ENCODE data around the gene TUBGCP6. TPM values are rescaled to one million over a fixed set of nuclear protein-coding genes. Genes with fewer than 3 reads are reported as not detected.
"Not testable (repeated sequence)": the region's sequence is repeated elsewhere in the genome, so short reads cannot be mapped to it uniquely, and the experiment has no call there.

TUBGCP6 gene
- total RNA-seq, 2 experiments from 2014 or later, result 41.4 to 43.8 TPM

DNA sequence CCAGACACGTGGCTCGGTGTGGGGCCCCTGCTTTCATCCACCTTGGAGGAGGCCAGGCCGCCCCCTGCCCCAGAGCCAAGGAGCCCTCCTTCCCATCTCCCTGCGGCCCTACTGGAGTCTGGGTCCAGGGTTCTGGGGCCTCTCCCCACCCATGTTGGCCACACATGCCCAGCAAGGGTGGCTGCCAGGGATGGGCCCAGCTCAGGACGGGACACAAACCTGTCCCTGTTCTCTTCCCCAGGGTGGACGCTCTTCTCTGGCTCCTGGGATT, 69.7 kb downstream of the TUBGCP6 start:
- intact Hi-C loops (cut with micrococcal nuclease), result no loop called here
- Mint-ChIP-seq H3K4me1 (ENCODE audit: low read depth) (peaks cover 4% of the 10 kb centered on the region), H3K27me3 (peaks cover 16% of the 10 kb centered on the region), H3K4me3 (no peak overlapping the region), H3K27ac (no peak overlapping the region), H3K36me3 (no peaks in the 10 kb centered on the region), H3K9me3 (no peaks in the 10 kb centered on the region)
- DNase-seq, result no peak
- ChIA-PET POLR2A (interaction anchor here (1.0 kb wide), 1 partner anchor 12 kb away, joined by 3 read pairs; no protein-coding TSS in a partner anchor), CTCF (no interaction called here)

DNA sequence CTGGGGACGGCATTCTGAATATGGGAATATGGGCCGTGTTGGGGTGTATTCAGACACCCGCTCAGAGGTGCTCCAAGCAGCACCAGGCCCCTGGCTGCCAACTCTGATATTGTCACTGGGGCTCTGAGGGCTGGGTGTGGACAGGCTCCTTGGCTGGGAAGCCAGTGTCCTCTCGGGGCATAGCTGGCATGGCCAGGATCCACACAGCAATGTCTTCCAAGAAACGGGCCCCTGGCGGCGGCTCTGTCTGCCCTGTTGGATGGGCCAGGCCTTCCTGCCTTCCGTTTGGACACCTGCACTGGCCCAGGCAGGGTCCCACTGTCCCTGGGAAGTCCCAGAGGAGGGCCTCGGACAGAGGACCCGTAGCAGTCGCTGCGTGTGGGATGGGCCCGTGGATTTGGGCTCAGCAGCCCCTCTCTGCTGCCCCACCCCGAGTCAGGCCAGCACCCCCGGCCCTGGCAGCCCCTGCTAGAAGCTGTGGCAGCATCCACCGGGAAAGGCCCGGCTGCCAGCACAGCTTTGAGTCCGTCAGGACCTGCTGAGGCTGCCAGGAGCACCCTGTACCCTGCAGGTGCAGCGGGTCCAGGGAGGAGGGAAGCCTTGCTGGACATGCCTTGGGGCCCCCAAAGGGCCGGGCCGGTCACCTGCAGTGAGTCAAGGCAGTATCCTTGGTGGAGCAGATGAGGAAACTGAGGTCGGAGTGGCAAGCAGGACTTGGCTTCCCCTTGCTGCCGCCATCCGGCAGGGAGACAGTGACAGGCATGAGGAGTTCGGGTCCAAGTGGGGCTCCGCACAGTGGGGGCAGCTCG, 70.2 kb downstream of the TUBGCP6 start:
- Mint-ChIP-seq H3K4me3 (no peak overlapping the region), H3K9me3 (no peaks in the 10 kb centered on the region), H3K36me3 (no peaks in the 10 kb centered on the region), H3K27me3 (peaks cover 13% of the 10 kb centered on the region), H3K4me1 (ENCODE audit: low read depth) (peaks cover 4% of the 10 kb centered on the region), H3K27ac (no peak overlapping the region)
- POLR2A ChIA-PET, result interaction anchor here (1.0 kb wide), 1 partner anchor 12 kb away, joined by 3 read pairs; no protein-coding TSS in a partner anchor
- CTCF ChIA-PET, result no interaction called here
- intact Hi-C loops (cut with micrococcal nuclease), result no loop called here
- no peak for DNase-seq

DNA sequence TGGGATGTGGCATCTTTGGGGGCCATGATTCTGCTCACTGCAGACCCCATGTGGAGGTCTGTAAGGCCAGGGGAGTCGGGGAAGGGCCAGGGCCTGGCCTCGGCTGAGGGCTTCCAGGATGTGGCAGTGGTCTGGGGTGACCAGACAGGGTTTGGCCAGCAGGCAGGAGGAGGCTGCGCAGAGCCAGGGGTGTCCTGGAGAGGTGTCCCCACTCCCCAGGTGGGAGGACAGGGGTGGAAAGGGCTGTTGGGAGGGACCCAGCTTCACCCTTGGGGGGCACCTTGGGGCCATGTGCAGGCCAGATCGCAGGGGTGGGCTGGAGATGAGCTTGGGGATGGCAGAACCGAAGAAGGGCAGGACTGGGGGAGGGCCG, 70.9 kb downstream of the TUBGCP6 start:
- Mint-ChIP-seq H3K36me3 (no peaks in the 10 kb centered on the region), H3K9me3 (no peaks in the 10 kb centered on the region), H3K4me1 (ENCODE audit: low read depth) (peaks cover 5% of the 10 kb centered on the region), H3K27ac (no peak overlapping the region), H3K4me3 (no peak overlapping the region), H3K27me3 (peaks cover 15% of the 10 kb centered on the region)
- intact Hi-C loops (cut with micrococcal nuclease), result no loop called here
- ChIA-PET CTCF (interaction anchor here (1.3 kb wide), 1 partner anchor 10 kb away, joined by 4 read pairs; no protein-coding TSS in a partner anchor), POLR2A (no interaction called here)
- DNase-seq, result no peak

DNA sequence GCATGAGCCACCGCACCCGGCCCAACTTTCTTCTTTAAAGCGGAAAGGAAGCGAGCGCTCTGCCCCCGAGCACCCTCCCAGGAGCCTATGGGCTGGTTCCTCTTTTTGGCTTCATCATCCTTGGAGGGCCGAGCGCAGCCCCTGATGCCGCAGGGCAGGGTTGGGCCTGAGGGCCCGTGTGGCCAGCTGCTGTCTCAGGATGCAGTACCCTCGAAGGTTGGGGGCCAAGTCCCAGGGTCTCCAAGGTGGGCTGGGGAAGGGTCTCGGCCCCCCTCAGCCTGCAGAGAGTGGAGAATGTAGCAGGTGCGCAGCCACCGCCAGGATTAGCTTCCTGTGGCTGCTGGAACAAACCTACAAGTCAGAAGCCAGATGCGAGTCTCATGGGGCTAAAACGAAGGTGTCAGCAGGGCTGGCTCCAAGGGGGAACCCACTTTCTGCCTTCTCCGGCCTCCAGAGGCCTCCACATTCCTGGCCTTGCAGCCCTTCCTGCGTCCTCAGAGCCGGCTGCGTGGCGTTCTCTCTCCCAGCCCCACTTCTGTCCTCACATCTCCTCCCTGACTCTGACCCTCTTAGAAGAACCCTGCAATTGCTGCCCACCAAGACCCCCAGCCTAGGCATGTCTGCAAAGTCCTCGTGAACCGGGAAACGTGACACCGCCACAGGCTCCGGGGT, 71.4 kb downstream of the TUBGCP6 start:
- peaks cover 9% of the 10 kb centered on the region for H3K4me1 Mint-ChIP-seq (ENCODE audit: low read depth)
- no peak for DNase-seq
- H3K27ac Mint-ChIP-seq, result no peak overlapping the region
- no peaks in the 10 kb centered on the region for H3K9me3 Mint-ChIP-seq
- no peak overlapping the region for H3K4me3 Mint-ChIP-seq
- CTCF ChIA-PET, result interaction anchor here (1.3 kb wide), 1 partner anchor 11 kb away, joined by 4 read pairs; no protein-coding TSS in a partner anchor
- POLR2A ChIA-PET, result no interaction called here
- H3K27me3 Mint-ChIP-seq, result peaks cover 20% of the 10 kb centered on the region
- intact Hi-C loops (cut with micrococcal nuclease), result no loop called here
- no peaks in the 10 kb centered on the region for H3K36me3 Mint-ChIP-seq

DNA sequence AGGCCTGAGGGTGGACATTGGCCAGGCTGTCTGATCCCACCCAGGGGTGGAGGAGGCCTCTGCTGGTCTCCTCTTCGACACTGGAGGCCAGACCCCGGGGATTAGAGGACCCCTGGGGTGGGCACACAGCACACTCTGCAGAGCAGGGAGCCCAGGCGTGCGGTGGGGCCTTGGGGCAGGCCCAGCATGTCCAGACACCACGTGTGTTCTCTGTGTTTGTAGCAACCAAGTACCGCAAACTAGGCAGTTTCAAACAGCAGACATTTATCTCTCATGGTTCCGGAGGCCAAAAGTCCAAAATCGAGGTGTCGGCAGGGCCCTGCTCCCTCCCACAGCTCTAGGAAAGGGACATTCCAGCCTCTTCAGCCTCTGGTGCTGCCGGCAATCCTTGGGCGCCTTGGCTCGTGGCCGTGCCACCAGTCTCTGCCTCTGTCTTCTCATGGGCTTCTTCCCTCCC, 72.8 kb downstream of the TUBGCP6 start:
- Mint-ChIP-seq H3K4me3 (no peak overlapping the region), H3K4me1 (ENCODE audit: low read depth) (peaks cover 9% of the 10 kb centered on the region), H3K36me3 (no peaks in the 10 kb centered on the region), H3K9me3 (no peaks in the 10 kb centered on the region), H3K27me3 (peaks cover 27% of the 10 kb centered on the region), H3K27ac (no peak overlapping the region)
- intact Hi-C loops (cut with micrococcal nuclease), result loop anchor here (2.0 kb wide), 1 partner anchor 13 kb away; the partner anchor contains the start of gene TRABD
- no peak for DNase-seq
- ChIA-PET CTCF (no interaction called here), POLR2A (interaction anchor here (1.9 kb wide), 1 partner anchor 19 kb away, joined by 5 read pairs; no protein-coding TSS in a partner anchor)

DNA sequence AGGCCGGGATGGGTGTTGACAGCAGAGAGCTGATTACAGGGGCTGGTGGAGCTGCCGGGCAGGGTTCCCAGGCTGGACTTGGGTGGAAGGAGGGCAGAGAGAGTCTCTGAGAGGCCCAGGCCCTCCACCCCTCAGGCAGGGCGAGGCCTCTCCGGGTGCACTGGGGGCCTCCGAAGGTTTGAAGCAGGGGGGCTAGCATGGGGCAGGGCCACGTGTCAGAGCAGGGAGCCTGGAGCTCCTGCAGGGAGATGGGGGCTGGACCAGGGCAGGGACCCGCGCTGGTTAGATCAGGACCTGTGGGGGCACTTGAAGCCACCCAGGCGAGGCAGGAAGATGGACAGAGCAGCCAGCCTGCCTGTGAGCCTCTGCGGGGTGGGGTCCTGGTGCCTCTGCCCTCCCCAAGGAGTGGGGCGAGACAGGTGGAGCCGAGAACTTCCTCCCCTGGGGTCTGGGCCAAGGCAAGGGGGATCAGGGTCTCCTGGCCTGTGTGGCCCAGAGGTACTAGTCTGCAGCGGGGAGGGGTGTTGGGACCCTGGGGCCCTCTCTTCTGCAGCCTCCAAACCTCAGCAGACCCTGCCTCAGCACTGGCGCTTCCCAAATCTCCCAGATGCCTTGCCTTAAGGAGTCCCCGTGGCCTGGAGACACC, 73.4 kb downstream of the TUBGCP6 start:
- intact Hi-C loops (cut with micrococcal nuclease), result loop anchor here (2.0 kb wide), 1 partner anchor 13 kb away; the partner anchor contains the start of gene TRABD
- Mint-ChIP-seq H3K27me3 (peaks cover 25% of the 10 kb centered on the region), H3K9me3 (no peaks in the 10 kb centered on the region), H3K4me3 (peak overlapping the region; percentile 67), H3K27ac (no peak overlapping the region), H3K36me3 (no peaks in the 10 kb centered on the region), H3K4me1 (ENCODE audit: low read depth) (peaks cover 9% of the 10 kb centered on the region)
- ChIA-PET POLR2A (interaction anchor here (1.9 kb wide), 1 partner anchor 20 kb away, joined by 5 read pairs; no protein-coding TSS in a partner anchor), CTCF (no interaction called here)
- no peak for DNase-seq

DNA sequence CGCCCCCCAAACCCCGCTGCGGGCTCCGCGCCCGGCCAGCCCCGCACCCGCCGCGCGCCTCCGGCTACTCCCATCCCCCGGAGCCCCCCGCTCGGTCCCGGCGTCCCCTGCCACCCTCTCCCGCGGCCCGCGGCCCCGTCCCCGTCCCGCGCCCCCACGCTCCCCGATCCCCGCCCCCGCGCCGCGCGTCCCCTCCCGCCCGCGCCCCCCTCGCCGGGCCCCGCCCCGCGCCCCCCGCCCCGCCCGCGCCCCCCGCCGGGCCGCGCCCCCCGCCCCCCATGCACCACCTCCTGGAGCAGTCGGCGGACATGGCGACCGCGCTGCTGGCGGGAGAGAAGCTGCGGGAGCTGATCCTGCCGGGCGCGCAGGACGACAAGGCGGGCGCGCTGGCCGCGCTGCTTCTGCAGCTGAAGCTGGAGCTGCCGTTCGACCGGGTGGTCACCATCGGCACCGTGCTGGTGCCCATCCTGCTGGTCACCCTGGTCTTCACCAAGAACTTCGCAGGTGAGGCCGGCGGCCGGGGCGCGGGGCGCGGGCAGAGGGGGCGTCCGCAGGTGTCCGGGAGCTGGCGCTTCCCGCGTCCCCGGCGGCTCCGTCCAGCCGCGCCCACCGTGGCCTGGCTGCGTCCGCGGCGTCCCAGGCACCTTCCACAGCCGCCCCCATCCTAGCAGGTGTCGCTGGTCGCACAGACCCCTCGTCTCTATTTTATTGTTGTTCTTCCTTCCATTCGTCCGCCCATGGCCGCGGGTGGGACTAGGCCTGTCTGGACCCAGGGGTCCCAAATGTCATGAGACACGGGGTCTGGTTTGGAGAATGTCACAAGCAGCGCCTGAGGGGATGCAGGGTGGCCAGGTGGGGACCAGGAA, 74.1 kb downstream of the TUBGCP6 start, which contains the start of gene PANX2:
Gene PANX2 (plus strand): TSS at position 279 of the 866 bp plus-strand sequence. CDS start 0 bp downstream, at position 279.
- intact Hi-C loops (cut with micrococcal nuclease), result loop anchor here (2.0 kb wide), 1 partner anchor 14 kb away; the partner anchor contains the start of gene TRABD
- Mint-ChIP-seq H3K4me3 (peak within 1 kb of the TSS; percentile 67), H3K9me3 (no peaks in the 10 kb centered on the region), H3K4me1 (ENCODE audit: low read depth) (peaks cover 9% of the 10 kb centered on the region), H3K36me3 (no peaks in the 10 kb centered on the region), H3K27ac (no peak within 1 kb of the TSS), H3K27me3 (peaks cover 25% of the 10 kb centered on the region)
- CTCF ChIA-PET, result no interaction called here
- no peak for DNase-seq
- POLR2A ChIA-PET, result interaction anchor here (1.9 kb wide), 1 partner anchor 20 kb away, joined by 5 read pairs; no protein-coding TSS in a partner anchor

DNA sequence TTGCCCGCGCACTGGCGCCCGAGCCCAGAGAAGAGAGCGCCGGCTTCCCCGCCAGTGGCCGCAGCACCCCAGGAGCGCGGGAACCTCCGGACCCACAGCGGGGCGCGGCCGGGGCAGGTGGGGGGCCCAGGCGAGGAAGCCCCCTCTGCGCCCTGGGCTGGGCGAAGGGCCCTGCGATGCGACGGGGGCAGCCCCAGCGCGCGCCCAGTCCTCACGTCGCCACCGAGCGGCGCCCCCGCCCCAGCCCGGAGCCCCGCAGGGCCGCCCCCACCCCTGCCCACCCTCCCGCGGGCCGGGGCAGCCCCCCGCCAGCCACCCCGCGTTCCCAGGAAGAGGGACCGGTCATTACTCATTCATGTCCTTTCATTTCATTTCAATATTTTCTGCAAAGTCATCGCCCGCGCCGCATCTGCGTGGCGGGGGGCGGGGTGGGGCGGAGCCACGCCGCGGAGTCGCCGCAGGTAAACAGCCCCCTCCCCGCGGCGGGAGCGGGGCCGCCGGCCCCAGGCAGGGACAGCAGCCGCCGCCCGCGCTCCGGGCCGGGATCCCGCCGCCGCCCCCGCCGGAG, 75.0 kb downstream of the TUBGCP6 start:
- CTCF ChIA-PET, result no interaction called here
- no peaks in the 10 kb centered on the region for H3K36me3 Mint-ChIP-seq
- DNase-seq, result peak; percentile 84
- no peak overlapping the region for H3K27ac Mint-ChIP-seq
- H3K4me1 Mint-ChIP-seq (ENCODE audit: low read depth), result peaks cover 9% of the 10 kb centered on the region
- H3K27me3 Mint-ChIP-seq, result peaks cover 29% of the 10 kb centered on the region
- intact Hi-C loops (cut with micrococcal nuclease), result loop anchor here (2.0 kb wide), 1 partner anchor 15 kb away; the partner anchor contains the start of gene TRABD
- no peaks in the 10 kb centered on the region for H3K9me3 Mint-ChIP-seq
- POLR2A ChIA-PET, result no interaction called here
- H3K4me3 Mint-ChIP-seq, result peak overlapping the region; percentile 35

DNA sequence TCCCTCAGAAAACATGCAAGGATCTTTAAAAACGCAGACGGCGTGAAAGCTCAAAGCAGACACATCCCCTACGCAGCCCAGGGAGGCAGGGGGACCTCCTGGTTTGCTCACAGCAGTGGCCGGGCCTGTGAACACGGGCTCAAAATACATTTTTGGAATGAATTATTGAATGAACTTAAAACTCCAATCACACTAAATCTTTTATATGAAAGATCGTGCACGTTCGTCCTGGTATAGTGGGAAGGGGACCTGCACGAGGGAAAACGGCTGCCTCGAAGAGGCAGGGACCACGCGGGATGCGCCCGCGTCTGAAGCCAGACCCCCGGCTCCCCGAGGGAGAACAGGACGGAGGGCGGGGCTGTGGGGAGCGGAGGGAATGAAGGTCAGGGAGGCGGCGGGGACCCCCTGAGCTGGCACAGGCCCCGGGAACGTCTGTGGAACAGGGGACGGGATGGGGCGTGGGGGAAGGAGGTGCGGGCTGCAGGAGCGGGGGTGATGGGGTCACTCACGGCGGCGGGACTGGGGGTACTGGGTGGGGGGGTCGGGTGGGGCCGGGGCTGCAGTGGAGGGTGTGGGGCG, 75.6 kb downstream of the TUBGCP6 start:
- CTCF ChIA-PET, result no interaction called here
- DNase-seq, result no peak
- H3K36me3 Mint-ChIP-seq, result no peaks in the 10 kb centered on the region
- peaks cover 9% of the 10 kb centered on the region for H3K4me1 Mint-ChIP-seq (ENCODE audit: low read depth)
- POLR2A ChIA-PET, result no interaction called here
- peak overlapping the region; percentile 56 for H3K4me3 Mint-ChIP-seq
- intact Hi-C loops (cut with micrococcal nuclease), result no loop called here
- H3K9me3 Mint-ChIP-seq, result no peaks in the 10 kb centered on the region
- no peak overlapping the region for H3K27ac Mint-ChIP-seq
- H3K27me3 Mint-ChIP-seq, result peaks cover 29% of the 10 kb centered on the region

DNA sequence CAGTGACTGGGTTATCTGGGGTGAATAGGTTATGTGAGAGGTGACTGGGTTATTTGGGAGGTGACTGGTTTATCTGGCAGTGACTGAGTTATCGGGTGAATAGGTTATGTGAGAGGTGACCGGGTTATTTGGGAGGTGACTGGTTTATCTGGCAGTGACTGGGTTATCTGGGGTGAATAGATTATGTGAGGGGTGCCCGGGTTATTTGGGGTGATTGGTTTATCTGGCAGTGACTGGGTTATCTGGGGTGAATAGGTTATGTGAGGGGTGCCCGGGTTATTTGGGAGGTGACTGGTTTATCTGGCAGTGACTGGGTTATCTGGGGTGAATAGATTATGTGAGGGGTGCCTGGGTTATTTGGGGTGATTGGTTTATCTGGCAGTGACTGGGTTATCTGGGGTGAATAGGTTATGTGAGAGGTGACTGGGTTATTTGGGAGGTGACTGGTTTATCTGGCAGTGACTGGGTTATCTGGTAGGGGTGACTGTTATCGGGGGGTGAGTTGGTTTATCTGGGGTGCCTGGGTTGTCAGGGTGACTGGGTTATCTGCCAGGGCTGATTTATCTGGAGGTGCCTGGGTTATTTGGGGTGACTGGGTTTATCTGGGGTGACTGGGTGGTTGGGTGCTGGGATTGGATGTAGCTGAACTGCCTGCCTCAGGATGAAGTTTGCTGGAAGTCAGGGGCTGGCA, 76.2 kb downstream of the TUBGCP6 start:
- H3K9me3 Mint-ChIP-seq; DNase-seq; H3K4me1 Mint-ChIP-seq (ENCODE audit: low read depth); CTCF ChIA-PET; H3K36me3 Mint-ChIP-seq; intact Hi-C loops (cut with micrococcal nuclease); POLR2A ChIA-PET; H3K27ac Mint-ChIP-seq: not testable (repeated sequence)
- H3K27me3 Mint-ChIP-seq, result peaks cover 32% of the 10 kb centered on the region
- peak overlapping the region; percentile 46 for H3K4me3 Mint-ChIP-seq

Measured in activated CD4-positive, alpha-beta memory T cell treated with anti-CD3 and anti-CD28 coated beads for 36 hours (primary cell).